Measurements from ENCODE around the gene CNTN1. TPM values are rescaled to one million over a fixed set of nuclear protein-coding genes. Genes with fewer than 3 reads are reported as not detected.

CNTN1 gene
- total RNA-seq, 1 donor = 0.36 TPM

DNA sequence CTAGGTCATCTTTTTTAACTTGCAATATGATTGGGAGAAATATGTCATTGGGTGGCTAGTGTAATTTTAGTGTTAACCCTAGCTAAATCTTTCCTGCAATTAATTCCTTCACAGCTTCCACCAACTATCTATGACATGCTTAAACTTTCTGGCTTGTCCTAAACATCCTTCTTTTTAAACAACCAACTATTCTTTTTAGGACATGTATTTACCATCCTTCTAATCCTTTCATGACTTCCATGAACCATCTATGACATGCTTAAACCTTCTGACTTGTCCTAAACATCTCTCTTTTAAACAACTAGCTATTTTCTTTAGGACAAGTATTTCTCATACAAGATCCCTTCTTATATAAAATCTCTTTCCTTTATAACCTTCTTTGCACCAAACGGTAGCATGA lies 316.2 kb downstream of the CNTN1 start:
- Histone ChIP-seq H4K20me1 (ENCODE audit: insufficient read depth, low read length) (no peaks in the 10 kb centered on the region), H3K36me3 (ENCODE audit: insufficient read depth, low read length) (no peaks in the 10 kb centered on the region), H3K27ac (ENCODE audit: low read depth, low read length) (no peak overlapping the region), H3K79me2 (ENCODE audit: insufficient read depth, low read length) (no peaks in the 10 kb centered on the region), H3K4me1 (ENCODE audit: insufficient read depth, low read length) (no peaks in the 10 kb centered on the region), H3K4me2 (ENCODE audit: insufficient read depth, low read length) (no peak overlapping the region), H3K27me3 (ENCODE audit: insufficient read depth, low read length) (no peaks in the 10 kb centered on the region), H3K4me3 (ENCODE audit: insufficient read depth, low read length) (no peak overlapping the region), H2AFZ (ENCODE audit: low read length) (no peak overlapping the region), H3K9me3 (ENCODE audit: low read depth, low read length) (peaks cover 14% of the 10 kb centered on the region)
- no peak for DNase-seq (ENCODE audit: insufficient read length, low spot score, missing footprints)
- TF ChIP-seq, protein P1, sequence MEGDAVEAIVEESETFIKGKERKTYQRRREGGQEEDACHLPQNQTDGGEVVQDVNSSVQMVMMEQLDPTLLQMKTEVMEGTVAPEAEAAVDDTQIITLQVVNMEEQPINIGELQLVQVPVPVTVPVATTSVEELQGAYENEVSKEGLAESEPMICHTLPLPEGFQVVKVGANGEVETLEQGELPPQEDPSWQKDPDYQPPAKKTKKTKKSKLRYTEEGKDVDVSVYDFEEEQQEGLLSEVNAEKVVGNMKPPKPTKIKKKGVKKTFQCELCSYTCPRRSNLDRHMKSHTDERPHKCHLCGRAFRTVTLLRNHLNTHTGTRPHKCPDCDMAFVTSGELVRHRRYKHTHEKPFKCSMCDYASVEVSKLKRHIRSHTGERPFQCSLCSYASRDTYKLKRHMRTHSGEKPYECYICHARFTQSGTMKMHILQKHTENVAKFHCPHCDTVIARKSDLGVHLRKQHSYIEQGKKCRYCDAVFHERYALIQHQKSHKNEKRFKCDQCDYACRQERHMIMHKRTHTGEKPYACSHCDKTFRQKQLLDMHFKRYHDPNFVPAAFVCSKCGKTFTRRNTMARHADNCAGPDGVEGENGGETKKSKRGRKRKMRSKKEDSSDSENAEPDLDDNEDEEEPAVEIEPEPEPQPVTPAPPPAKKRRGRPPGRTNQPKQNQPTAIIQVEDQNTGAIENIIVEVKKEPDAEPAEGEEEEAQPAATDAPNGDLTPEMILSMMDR (IDR thresholded peaks at IDR 0.05; ENCODE audit: extremely low read depth, low read depth, low read length) = no peak

DNA sequence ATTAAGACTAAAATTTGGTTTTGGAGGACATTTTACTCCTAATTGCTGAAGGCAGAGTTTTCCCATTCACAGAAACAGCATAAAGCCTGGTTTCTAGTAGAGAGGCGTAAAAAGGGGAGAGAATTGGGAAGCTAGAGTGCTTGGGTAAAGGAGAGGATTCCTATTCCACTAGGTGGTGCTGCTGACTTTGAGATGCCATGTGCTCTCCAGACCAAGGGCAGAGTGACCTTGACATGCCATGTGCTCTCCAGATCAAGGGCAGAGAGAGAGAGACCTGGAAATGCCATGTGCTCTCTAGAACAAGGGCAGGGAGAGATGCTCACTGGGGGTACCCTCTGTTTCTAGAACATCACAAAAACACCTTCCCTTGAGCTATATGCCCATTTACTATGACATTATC lies 319.7 kb downstream of the CNTN1 start:
- no peak overlapping the region for H3K27ac ChIP-seq (ENCODE audit: low read depth, low read length)
- H3K36me3 ChIP-seq (ENCODE audit: insufficient read depth, low read length) = no peaks in the 10 kb centered on the region
- no peak overlapping the region for H3K4me2 ChIP-seq (ENCODE audit: insufficient read depth, low read length)
- no peak overlapping the region for H2AFZ ChIP-seq (ENCODE audit: low read length)
- no peaks in the 10 kb centered on the region for H3K4me1 ChIP-seq (ENCODE audit: insufficient read depth, low read length)
- TF ChIP-seq, protein P1 (IDR thresholded peaks at IDR 0.05; ENCODE audit: extremely low read depth, low read depth, low read length) = no peak
- no peak overlapping the region for H3K4me3 ChIP-seq (ENCODE audit: insufficient read depth, low read length)
- no peaks in the 10 kb centered on the region for H4K20me1 ChIP-seq (ENCODE audit: insufficient read depth, low read length)
- DNase-seq (ENCODE audit: insufficient read length, low spot score, missing footprints) = no peak
- no peaks in the 10 kb centered on the region for H3K27me3 ChIP-seq (ENCODE audit: insufficient read depth, low read length)
- H3K9me3 ChIP-seq (ENCODE audit: low read depth, low read length) = peaks cover 11% of the 10 kb centered on the region
- H3K79me2 ChIP-seq (ENCODE audit: insufficient read depth, low read length) = no peaks in the 10 kb centered on the region

DNA sequence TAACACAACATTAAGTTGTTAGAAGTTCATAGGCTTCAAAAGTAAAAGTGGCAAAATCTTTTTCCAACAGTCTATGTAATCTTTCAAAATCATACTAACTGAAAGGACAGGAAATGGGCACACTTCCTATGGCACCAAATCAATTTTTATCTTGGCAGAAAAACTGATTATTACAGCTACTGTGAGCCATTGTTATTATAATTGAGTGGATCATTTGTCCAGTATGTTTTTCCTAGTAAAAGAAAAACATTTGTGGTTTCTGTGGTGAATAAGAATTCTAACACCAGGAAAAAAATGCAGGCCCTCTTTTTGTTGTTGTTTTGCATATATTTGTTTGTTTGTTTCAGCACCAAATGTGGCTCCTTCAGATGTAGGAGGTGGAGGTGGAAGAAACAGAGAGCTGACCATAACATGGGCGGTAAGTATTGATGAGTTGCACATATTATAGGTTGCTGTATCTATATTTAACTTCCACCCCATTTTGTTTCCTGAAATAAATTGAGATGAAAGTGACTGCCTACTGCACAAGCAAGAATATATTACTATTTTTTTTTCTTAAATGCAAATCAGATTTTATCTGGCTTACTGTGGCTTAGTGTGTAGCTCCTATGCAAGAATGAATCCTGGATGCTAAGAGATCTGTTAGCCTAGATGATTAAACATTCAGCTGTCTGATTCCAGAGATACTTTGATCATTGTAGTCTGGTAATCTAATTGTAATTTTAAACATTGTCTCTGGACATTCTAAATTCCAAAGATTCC lies 321.8 kb downstream of the CNTN1 start:
- no peak for DNase-seq (ENCODE audit: insufficient read length, low spot score, missing footprints)
- Histone ChIP-seq H3K27ac (ENCODE audit: low read depth, low read length) (no peak overlapping the region), H3K9me3 (ENCODE audit: low read depth, low read length) (peaks cover 4% of the 10 kb centered on the region), H2AFZ (ENCODE audit: low read length) (no peak overlapping the region), H4K20me1 (ENCODE audit: insufficient read depth, low read length) (no peaks in the 10 kb centered on the region), H3K79me2 (ENCODE audit: insufficient read depth, low read length) (no peaks in the 10 kb centered on the region), H3K36me3 (ENCODE audit: insufficient read depth, low read length) (no peaks in the 10 kb centered on the region), H3K4me3 (ENCODE audit: insufficient read depth, low read length) (no peak overlapping the region), H3K4me2 (ENCODE audit: insufficient read depth, low read length) (no peak overlapping the region), H3K27me3 (ENCODE audit: insufficient read depth, low read length) (no peaks in the 10 kb centered on the region), H3K4me1 (ENCODE audit: insufficient read depth, low read length) (no peaks in the 10 kb centered on the region)
- TF ChIP-seq, protein P1 (IDR thresholded peaks at IDR 0.05; ENCODE audit: extremely low read depth, low read depth, low read length) = no peak

DNA sequence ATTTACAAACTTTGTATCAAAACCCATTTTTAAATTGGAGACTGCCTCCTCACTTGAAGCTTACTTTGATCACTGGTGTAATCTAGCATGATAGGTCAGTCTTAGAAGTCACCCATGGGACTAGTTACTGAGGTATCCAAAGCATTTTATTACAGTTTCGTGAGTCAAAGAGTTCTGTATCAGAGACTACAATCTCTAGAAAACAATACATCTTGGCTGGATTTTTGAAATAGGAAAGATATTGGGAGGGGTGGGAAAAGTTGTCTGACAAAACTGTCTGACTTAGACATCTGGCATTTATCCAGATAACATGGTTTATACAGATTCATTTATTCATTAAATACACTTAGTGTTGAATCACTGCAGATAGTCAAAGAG lies 322.4 kb downstream of the CNTN1 start:
- H3K27ac ChIP-seq (ENCODE audit: low read depth, low read length) = no peak overlapping the region
- TF ChIP-seq, protein P1 (IDR thresholded peaks at IDR 0.05; ENCODE audit: extremely low read depth, low read depth, low read length) = no peak
- no peaks in the 10 kb centered on the region for H3K36me3 ChIP-seq (ENCODE audit: insufficient read depth, low read length)
- peaks cover 3% of the 10 kb centered on the region for H3K9me3 ChIP-seq (ENCODE audit: low read depth, low read length)
- H3K79me2 ChIP-seq (ENCODE audit: insufficient read depth, low read length) = no peaks in the 10 kb centered on the region
- H3K4me1 ChIP-seq (ENCODE audit: insufficient read depth, low read length) = no peaks in the 10 kb centered on the region
- no peak for DNase-seq (ENCODE audit: insufficient read length, low spot score, missing footprints)
- no peak overlapping the region for H3K4me3 ChIP-seq (ENCODE audit: insufficient read depth, low read length)
- H3K4me2 ChIP-seq (ENCODE audit: insufficient read depth, low read length) = no peak overlapping the region
- H2AFZ ChIP-seq (ENCODE audit: low read length) = no peak overlapping the region
- no peaks in the 10 kb centered on the region for H4K20me1 ChIP-seq (ENCODE audit: insufficient read depth, low read length)
- no peaks in the 10 kb centered on the region for H3K27me3 ChIP-seq (ENCODE audit: insufficient read depth, low read length)
